ENCODE measurements around the gene RAP1B.
"Not testable (repeated sequence)": the region's sequence is repeated elsewhere in the genome, so short reads cannot be mapped to it uniquely, and the experiment has no call there.

Gene RAP1B

GRCh38 chr12:68637439-68637838 lies 26.7 kb downstream of the RAP1B start:
- DNase-seq = not testable (repeated sequence)

- no peak for DNase-seq
Observed at GRCh38 chr12:68638171-68638570, 27.5 kb downstream of the RAP1B start.

GRCh38 chr12:68638721-68639395 lies 28.2 kb downstream of the RAP1B start:
- DNase-seq = no peak

GRCh38 chr12:68639396-68639767 lies 28.7 kb downstream of the RAP1B start:
- no peak for DNase-seq

- DNase-seq = peak; percentile 68
Observed at GRCh38 chr12:68641138-68641537, 30.4 kb downstream of the RAP1B start.

- DNase-seq = no peak
Observed at GRCh38 chr12:68646484-68646883, 35.8 kb downstream of the RAP1B start.

- no peak for DNase-seq
Observed at GRCh38 chr12:68647507-68647906, 36.8 kb downstream of the RAP1B start.

GRCh38 chr12:68648179-68648578 lies 37.5 kb downstream of the RAP1B start:
- DNase-seq = no peak

GRCh38 chr12:68665016-68665569 lies 54.4 kb downstream of the RAP1B start:
- DNase-seq = no peak

- DNase-seq = no peak
Observed at GRCh38 chr12:68667291-68667690, 56.6 kb downstream of the RAP1B start.

GRCh38 chr12:68667896-68668295 lies 57.2 kb downstream of the RAP1B start:
- no peak for DNase-seq

- no peak for DNase-seq
Observed at GRCh38 chr12:68671179-68671578, 60.5 kb downstream of the RAP1B start.

GRCh38 chr12:68673788-68674187 lies 63.1 kb downstream of the RAP1B start:
- no peak for DNase-seq

- no peak for DNase-seq
Observed at GRCh38 chr12:68674376-68674775, 63.7 kb downstream of the RAP1B start.

- peak; percentile 40 for DNase-seq
Observed at GRCh38 chr12:68675101-68675842, 64.6 kb downstream of the RAP1B start.

- not testable (repeated sequence) for DNase-seq
Observed at GRCh38 chr12:68676854-68677253, 66.2 kb downstream of the RAP1B start.

- no peak for DNase-seq
Observed at GRCh38 chr12:68686262-68686594, 75.5 kb downstream of the RAP1B start.

GRCh38 chr12:68686595-68687521 lies 76.2 kb downstream of the RAP1B start, which contains the start of gene NUP107:
NUP107 (plus strand) TSS chr12:68686978; CDS start chr12:68687066, 88 bp downstream.
- peak; percentile 99 for DNase-seq

GRCh38 chr12:68695454-68695853 lies 84.8 kb downstream of the RAP1B start:
- DNase-seq = no peak

GRCh38 chr12:68699486-68699885 lies 88.8 kb downstream of the RAP1B start:
- no peak for DNase-seq
